GM12801 (cell line): Measurements from ENCODE around the gene CLNK.
A peak's percentile ranks its signal among the peaks of the same experiment; 100 is the strongest.

Experiments used
- CTCF ChIP-seq: IDR thresholded peaks from one replicate; pipeline ENCODE4 v1.5.1; 2011; ENCODE audit warnings: control low read depth; ENCODE audit not compliant: insufficient read length; ENCODE audit errors: extremely low read depth

Gene CLNK

GRCh38 chr4:10461850-10462400 is 222.6 kb downstream of the CLNK start:
- no peak for TF ChIP-seq CTCF

- TF ChIP-seq CTCF = peak; percentile 48
These were observed 223.3 kb downstream of the CLNK start for GRCh38 chr4:10461091-10461849.

DNA sequence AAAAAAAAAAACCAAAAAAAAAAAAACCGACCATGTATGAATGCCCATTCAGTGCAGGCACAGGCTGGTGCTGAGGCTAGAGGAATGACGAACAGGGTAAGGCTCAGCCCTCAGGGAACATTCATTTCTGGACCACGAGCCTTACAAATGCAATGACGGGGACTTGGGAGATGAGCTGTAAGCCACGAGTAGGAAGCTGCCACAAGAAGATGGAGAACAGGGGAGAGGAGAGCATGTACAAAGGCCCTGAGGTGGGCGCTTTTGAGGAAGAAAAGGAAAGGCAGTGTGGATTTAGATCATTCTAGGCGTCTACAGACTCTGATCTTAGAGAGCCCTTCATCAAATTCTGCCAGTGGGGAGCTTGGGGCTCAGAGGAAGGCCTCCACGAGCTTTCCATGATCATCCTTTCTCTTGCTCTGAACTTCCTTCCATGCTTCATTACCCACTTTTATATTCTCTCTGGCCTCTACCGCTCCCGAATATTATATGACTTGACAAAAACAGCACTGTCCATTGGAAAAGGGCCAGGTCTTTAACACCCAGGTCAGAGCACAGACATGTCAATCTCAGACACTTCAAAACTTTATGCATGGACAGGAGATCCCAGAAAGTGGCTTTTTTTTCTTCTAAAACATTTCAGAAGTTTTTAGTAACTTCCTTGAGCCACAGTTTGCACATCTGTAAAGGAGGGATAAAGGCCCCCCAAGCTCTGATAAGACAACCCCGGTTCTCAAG is 224.1 kb downstream of the CLNK start:
- TF ChIP-seq CTCF = no peak

- TF ChIP-seq CTCF = no peak
These were observed 225.3 kb downstream of the CLNK start for GRCh38 chr4:10459305-10459704.

DNA sequence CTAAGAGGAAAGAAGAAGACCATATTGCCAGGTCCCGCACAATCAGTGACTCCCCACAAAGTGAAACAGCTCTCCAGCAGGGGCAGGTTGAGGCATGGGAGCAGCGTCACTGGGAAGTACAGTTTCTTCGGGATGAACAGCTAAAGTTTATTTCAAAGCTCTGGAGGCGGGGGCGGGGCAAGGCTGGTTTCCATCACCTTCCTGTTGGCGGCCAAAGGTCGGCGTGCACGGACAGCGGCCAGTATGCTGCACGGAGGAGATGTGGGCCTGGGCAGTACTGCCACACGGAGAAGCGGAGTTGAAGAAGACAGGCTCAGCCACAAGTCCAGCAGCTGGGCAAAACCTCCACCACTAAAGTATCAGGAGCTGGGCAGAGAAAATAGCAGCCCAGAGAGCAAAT is 226.4 kb downstream of the CLNK start:
- TF ChIP-seq CTCF = no peak

DNA sequence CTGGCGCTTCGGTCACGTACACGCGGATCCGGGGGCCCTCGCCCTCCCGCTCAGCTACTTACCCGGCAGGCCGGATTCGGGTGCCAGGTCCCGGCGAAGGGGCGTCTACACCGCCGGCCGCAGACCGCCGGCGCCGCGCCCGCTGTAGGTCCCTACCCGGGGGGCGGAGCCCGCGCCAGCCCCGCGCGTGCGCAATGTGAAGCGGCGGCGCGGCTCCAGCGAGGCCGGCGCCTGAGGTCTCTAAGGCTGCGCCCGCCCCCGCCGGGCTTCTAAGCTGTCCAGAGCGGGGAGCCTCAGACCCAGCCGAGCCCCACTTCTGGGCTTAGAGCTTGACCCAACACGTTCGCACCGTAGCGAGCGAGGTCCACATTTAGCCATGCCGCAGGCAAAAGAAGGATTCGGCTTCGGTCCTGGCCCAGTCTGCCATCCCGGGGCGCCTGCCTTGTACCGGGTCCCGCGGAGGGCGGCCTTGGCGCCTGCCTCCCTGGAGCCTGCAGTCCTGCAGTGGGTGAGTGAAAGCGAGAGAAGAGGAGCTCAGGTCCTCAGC is 227.2 kb downstream of the CLNK start, which contains the start of gene ZNF518B:
TSS of gene ZNF518B (minus strand) at position 172 of the 547 bp plus-strand sequence. CDS start 11,098 bp downstream, outside the sequence.
- no peak for TF ChIP-seq CTCF

DNA sequence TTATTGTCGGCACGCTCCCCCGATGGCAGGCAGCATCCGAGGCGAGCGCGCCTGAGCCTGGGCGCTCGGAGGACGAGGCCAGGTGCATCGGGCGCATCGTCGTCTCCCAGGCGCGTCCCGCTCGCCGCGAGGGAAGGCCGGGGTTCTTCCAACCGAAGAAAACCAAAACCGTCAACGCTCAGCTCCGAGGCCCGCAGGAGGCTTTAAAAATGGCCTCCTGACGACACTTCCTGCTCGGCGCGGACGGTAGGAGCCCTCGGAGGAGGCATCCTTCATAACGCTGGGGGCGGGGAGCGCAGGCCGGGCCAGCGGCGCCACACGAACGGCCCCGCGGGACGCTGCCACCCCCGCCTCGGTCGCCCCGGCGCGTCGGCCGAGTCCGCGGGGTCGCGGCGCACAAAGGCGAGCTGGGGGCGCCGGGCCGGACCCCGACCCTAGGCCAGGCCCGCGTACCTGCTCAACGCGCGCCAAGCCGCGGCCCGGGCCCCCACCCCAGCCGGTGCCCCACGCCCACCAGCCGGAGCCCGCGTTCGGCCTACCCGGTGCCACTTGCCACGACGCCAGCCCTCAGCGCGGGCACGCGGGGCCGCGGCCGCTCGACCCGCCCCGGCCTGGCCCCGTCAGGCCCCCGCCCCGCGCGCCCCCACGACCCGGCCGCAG is 227.8 kb downstream of the CLNK start:
- TF ChIP-seq CTCF = no peak
